ENCODE data around the gene KCNQ2.

GRCh38 chr20:63377256-63377941 lies 95.1 kb downstream of the KCNQ2 start:
- no peak for TF ChIP-seq CTCF (IDR thresholded peaks at IDR 0.05)
- TF ChIP-seq POLR2A (IDR thresholded peaks at IDR 0.05): no peak

Measured in testis (tissue), 2 donors.